Measurements from ENCODE around the gene RNASE7.
"Not testable (repeated sequence)": the region's sequence is repeated elsewhere in the genome, so short reads cannot be mapped to it uniquely, and the experiment has no call there.

Gene RNASE7, protein sequence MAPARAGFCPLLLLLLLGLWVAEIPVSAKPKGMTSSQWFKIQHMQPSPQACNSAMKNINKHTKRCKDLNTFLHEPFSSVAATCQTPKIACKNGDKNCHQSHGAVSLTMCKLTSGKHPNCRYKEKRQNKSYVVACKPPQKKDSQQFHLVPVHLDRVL

DNA sequence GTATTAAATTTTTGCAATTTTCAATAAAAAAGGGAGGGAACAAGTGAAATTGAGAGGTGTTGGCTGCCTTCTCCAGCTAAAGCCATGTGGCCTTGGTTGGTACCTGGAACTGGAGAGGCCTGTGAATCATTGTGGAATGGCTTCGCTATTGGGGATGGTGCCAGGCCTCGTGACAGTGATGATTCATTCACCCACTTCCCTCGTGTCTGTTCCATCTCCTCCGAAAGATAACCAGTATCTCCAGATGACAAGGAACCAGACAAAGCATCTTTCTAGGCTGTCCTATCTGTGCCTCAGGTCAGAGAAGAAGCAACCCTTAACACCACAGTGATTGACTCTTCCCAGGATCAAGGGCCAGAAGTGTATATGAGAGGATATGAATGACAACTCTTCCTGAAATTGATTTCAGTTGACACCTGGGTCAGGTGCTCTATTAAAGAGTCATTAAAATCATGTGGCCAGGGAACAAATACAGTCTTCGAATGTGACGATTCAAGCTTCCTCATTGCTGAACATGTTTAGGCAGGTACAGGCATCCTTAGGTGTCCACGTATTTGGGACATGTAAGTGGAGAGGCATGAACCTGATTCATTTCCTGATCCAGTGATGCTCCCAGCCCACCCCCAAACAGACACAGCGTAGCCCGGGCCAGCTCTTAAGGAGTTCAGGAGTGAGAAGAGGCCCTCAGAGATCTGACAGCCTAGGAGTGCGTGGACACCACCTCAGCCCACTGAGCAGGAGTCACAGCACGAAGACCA is at the start of gene RNASE7:
Gene RNASE7 (plus strand): TSS at position 687 of the 758 bp plus-strand sequence. CDS start 631 bp downstream, outside the sequence.
- no peak for DNase-seq

DNA sequence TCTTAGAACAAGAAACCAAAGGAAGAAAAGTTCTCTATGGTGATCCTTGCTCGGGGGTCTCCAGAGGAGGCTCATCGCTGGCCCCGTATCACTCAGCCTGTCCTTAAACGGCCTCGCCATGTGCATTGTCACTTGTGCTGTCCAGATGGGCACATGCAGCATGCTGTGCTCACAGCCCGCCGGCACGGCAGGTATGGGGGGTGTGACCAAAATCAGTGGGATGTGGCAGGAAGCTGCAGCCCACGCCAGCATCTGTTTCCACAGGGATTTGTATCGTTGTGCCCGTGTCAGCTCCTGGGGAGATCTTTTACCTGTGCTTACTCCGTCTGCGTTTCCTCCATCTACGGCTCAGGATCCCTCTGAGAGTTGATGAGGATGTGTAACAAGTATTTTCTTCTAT is 45.6 kb upstream of the RNASE7 start:
- no peak for DNase-seq

DNA sequence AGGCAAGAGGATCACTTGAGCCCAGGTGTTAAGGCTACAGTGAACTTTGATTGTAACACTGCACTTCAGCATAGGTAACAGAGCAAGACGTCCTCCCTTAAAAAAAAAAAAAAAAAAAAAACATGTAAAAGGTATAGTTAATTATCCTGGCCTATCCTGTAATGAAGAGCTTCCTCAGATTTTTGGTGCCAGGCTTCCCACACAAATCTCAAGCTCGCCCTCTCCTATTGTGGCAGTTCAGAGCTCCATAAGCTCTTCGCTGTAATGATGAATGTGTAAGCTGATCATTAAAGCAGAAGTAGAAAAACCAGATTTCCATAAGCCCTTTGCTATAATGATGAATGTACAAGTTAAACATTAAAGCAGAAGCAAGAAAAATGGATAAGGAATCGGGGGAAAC is 45.0 kb upstream of the RNASE7 start:
- DNase-seq, result no peak

DNA sequence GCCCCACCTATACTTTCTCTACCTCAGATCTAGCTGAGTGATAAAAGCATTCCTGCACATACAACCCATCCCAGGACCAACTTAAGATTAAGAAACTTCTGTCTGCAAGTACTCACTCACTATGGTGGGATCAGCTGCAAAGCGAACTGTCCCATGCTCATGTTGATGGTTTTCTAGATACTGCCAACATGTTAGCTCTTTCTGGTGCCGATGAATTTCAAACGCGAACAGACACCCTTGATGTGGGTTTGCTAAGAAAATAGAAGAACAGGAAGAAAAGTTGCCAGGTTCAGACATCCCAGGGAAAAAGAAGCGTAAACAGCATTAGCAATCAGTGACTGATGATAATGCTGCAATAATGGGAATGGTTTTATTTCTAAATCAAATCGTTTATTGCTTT is 44.6 kb upstream of the RNASE7 start:
- DNase-seq, result no peak

DNA sequence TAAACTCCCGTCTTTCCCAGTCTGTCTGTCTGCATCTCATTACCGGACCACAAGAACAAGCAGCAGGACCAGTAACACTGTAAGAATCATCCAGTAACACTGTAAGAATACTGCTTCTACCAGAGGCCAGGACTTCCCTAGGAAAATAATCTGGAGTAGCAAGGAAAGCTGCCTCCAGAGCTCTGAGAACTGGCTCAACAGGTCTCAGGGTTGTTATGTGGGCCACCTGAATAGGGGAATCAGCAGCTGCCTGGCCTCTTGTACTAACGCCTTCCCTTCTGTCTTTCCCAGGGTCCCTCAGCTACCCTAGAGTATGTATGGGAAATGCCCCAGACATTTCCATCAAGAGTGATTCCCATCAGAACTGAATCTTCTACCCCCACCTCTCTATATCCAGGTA is 44.0 kb upstream of the RNASE7 start:
- DNase-seq, result no peak

DNA sequence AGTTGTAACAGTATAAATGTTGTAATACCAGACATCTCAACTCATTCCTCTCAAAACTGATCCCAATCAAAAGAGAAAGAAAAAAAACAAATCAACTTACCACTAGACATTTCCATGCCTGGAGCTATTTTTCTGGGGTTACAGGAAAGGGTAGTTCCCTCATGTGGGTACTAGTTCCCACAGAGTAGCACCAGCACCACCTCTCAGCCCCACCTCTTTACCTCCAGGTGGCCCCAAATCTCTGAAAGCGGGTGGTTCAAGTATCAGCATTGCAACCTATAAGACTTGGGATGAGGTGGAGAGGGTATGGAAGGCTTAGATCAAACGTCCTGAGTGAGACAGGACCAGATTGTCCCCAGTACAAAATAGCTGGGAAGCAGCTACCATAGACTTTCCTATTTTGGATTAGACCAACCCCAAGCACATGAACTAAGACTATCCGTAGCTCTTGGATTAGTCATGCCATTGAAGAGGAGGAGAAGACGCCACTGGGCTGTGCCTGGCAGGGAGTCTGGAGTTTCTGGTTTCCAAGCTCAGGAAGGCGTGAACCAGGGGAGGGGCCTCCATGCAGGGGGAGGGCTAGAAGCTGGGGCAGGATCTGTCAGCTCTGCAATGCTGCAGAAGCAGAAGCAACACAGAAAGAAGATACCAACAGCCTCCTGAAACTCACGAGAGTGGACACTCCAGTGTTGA is 43.3 kb upstream of the RNASE7 start, which contains the start of gene SLC39A2:
Gene SLC39A2 (plus strand): TSS at position 620 of the 693 bp plus-strand sequence. CDS start 154 bp downstream, outside the sequence.
- DNase-seq, result no peak

DNA sequence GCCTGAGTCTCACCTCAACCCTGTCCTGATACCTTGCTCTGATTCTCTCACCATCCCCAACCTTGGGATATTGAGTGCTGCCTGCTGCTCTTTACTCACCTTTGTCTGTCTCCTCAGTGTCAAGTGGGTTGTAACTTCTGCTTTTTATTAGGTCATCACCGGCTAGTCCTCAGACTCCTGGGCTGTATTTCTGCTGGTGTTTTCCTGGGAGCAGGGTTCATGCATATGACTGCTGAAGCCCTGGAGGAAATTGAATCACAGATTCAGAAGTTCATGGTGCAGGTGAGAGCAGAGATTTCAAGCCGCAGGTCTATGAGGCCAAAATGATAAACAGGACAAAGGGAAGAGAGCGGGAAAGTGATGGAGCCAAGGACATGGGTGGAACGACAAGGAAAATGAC is 42.6 kb upstream of the RNASE7 start:
- DNase-seq, result no peak

DNA sequence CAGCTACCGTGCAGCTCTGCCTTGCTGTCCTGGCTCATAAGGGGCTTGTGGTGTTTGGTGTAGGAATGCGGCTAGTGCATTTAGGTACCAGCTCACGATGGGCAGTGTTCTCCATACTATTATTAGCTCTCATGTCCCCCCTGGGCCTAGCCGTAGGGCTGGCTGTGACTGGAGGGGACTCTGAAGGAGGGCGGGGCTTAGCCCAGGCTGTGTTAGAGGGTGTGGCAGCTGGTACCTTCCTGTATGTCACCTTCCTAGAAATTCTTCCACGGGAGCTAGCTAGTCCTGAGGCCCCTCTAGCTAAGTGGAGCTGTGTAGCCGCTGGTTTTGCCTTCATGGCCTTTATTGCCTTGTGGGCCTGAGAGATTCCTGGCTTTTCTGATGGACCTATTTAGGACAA is 40.9 kb upstream of the RNASE7 start:
- DNase-seq, result no peak

DNA sequence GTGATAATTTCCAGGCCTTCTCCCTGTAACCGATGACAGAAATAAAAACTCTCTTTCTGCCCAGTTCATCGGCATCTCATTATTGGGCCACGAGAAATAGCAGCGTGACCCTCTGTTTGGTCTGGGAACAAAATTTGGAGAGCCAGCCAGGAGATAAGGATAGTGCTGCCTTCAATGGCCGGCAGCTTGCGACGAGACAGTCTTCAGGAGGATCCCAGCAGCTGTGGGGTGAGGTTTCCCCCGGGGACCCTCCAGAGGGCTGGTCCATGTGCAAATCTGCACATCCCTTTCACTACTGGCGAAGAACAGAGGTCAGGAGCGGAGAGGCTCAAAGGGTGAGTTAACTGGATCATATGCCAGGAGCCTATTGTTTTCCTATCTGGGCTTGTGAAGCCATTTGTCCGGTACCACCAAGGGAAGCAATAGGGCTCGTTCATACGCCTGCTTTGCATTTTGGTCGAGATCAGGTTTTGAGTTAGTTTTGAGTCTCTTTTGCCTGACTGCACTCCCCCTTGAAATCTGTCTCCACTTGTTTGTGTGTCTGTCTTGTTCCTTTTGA is 38.3 kb upstream of the RNASE7 start:
- DNase-seq, result no peak

DNA sequence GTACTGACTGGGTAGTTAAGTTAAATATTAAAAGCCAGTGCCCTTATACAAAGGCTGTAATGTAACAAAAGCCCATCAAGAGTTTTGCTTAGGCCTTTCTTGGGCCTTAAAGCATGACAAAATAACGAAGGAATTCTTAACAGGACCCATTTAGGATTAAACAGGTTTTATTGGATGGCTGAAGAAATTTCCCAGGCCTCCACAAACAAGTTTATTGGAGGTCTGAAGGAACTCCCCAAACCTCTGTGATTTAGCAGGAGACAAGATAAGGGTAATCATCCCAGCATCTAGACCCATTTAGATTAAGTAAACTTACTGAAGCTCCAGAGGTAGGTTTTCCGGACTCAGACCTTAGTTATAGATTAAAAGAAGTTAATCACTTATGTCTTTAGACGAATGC is 32.4 kb upstream of the RNASE7 start:
- DNase-seq, result not testable (repeated sequence)

DNA sequence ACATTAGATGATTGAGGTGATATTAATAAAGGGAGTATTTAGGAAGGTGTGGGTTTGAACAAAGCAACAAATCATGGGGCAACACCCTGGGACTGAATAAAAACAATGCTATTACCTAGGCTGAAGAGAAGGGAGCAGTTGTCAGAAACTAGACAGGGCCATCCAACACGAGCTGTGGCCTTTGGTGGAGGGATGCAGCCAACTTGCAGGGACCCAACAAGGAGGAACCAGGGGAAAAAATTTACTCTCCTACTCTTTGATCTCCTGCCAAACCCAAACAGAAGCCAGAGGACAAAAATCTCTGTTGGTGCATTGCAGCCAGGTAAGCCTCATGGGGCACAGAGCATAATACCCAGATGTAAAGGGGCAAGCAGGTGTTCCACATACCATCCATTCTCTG is 31.0 kb upstream of the RNASE7 start:
- DNase-seq, result no peak

DNA sequence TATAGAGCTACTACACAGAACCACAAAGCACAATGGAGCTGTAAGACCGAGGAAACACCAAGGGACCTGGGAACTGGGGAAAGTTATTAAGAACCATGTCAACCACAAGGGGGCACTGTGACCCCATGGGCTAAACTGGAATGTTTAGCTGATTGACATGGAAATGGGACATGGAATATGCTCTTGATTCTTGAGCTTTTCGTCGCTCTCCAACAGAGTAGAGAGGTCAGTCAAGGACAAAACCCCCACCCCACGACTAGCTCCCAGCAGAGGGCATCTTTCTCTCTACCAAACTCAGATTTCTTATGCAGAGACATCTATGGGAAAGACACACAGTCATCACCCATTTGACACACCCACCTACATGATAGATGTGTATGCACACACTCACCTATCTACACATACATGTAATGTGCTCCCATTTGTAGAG is 27.4 kb upstream of the RNASE7 start:
- DNase-seq, result peak; percentile 83

DNA sequence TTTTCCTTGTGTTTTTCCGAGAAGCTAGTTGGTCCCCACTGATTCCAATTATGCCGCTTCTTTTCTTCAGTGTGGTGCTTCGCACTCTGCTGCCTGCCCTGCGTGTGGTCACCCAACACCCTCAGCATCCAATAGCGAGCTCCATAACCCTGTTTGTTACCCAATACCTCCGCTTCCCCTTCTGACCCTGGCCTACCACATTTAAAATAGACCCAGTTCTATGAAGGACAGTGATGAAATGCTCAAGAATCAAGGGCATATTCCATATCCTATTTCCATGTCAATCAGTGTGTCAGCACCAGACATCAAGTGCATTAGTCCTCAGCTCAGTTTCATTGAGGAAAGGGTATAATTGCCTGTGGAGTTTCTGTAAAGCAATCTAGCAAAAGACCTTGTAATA is 26.9 kb upstream of the RNASE7 start:
- DNase-seq, result no peak

DNA sequence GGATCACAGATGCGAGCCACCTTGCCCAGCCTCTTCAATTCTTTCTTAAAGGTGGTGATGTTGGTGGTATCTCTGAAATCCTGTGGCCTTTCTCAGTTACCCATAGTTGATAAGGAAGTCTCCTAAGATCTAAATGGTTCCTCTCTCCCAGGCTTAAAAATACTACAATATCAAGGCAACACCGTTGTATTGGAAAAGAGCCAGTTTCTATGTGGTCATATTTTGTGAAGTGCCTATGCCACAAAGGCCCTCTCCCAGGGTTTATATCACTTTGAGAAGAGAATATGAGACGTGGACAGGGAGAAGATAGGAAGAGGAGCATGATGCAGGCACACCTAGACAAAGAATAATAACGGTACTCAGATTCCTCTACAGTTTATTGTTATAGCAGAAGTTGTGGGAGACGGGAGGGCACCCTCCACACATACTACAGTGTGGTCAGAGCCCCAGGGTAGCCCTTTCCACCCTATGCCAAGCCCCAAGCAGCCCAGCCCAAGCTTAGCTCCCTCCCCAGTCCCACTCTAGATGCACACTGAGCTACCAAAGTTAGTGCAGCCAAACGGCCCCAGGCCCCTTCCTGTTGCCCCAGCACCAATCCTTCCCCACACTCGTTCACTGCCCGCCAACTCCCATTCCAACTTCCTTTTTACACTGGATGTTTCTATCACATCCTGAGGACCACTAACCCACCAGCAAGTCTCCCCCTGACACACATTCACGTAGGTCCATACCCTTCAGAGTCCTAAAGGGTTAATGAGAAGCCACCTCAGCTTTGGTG is 25.6 kb upstream of the RNASE7 start:
- no peak for DNase-seq

DNA sequence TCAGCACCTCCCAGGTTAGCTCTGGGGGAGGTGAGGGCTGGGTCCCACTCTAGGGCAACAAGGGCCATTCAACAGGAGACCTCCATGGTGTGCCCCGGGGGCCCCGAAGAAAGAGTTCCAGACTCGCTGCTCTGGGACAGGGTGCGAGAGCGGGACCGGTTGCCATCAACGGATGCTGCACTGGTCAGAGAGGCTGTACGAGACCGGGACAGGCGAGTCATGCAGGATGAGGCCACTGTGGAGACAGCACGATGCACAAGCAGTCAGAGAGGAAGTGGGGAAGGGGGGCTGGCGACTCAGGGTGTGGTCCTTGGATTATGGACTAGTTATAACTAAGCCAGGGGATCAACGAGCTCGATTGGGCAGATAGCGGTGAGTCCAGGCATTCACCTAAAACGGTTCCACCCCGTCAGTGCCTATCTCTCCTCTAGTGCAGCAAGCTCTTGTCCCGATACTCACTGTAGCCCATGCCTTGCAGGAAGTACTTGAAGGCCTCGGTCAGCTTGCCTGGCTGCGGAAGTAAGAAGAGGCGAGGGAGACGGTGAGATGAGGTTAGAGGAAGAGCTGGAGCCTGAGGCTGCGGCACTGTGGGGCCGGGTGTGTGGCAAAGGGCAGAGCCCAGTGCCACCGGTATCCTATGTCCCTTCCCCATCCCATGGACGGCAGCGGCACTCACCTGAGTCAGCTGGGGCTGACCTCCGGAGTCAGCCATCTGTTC is 24.5 kb upstream of the RNASE7 start:
- no peak for DNase-seq

DNA sequence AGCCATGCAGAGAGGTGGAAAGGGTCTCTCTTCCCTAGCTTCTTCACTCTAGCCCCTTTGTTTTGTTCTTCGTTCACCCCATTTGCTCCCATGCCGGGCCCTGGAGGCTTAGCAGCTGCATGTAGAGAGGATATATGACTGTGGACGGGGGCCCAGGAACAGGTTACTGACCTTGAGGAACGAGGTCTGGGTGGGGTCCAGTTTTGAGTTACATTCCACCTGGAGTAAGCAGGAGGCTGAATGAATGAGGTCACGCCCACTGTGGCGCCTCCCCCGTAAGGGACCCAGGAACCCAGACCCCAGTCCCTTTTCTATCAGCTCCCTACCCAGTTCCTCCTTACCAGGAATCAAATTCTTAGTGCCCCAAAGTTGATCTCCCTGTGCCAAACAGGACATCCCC is 23.9 kb upstream of the RNASE7 start:
- DNase-seq, result no peak

DNA sequence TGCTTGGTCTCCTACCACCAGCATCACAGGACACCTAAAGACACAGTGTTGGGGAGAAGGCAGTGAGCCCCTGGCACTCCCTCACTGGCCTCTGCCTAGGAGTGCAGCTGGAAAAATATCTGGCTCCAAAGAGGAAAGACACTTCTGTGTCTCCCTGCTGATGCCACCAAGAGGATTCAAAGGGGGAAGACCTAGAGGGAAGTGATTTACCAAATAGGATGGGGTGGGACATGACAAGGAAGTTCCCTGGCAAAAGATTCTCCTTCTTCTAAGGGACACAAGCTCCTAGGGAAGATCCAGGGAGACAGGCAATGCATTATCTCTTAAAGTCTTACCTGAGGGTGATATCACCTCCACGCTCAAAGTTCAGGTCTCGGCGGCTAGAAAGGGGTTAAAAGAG is 23.4 kb upstream of the RNASE7 start:
- DNase-seq, result no peak

DNA sequence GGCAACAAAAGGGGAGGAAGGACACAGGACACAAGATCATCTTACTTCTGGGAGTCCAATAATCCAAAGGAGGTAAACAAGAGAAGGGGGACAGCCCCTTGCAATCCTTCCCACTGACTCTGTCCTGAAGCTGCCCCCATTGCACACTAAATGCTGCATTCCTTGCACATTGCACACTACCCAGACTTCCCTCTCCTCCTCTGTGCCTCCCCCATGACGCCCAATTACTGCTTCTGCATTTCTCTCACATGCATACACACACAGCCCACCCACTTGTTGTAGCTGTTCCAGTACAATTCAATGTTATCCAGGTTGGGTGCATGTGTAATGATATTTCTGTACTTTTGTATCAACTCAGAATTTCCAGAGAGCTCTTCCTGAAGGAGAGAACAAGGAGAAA is 22.8 kb upstream of the RNASE7 start:
- DNase-seq, result no peak

DNA sequence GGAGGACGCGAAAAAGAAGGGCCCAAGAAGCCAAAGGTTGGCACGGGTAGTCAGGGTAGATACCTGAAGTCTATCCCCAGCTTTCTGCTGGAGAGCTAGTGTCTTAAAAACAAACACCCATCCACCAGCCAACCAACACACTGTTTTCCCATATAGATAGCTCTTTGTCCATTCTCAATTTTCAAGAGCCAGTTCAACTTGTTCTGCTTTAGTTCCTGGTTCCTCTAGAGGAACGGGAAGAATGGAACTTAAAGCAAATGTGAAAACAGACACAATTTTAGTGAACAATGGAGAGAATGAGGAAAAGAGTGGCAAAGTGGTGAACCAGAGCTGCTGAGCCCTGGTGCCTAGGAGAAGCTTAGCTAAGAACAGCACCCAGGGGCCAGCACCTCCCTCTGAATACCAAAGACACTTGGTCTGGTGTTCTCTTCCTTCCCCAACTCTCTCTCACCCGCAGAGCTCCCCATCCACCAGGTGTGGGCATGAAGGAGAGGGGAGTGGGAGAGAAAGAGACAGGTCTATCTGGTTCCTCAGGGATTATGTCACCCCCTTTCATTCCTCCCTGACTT is 21.1 kb upstream of the RNASE7 start:
- no peak for DNase-seq

DNA sequence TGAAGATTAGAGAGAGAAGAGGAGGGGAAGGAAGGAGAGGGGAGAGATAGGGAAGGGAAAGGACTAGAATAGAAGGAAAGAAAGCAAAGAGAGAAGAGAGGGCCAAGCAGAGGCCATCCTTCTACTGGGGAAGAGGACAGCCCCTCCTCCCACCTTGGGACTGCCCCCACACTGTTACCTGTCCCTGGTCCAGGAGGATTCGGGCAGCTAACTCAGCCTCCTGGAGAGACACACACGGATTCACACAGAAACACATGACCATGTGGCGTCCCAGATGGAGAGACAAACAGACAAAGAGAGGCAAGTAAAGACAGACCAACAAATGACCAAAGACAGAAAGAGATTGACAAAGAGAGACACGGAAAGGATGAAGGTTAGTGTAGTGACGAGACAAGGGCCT is 19.5 kb upstream of the RNASE7 start:
- no peak for DNase-seq

DNA sequence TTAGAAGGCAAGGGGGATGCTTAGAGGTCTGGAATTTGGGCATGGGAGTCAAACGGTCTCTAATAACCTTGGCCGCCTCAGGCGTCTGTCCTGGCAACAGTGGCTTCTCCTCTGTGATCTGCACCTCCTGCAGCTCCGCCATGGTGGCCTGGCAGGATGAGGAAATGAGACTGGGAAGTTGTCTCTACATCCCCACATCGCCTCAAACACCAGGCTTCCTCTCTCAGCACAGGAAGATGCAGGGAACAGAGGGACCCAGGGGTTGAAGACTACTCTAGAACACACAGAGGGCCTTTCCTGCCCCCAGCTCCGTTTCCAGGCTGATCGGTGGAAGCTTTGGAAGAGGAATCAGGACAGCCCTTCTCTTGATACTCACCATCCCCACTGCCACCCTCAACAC is 19.0 kb upstream of the RNASE7 start:
- DNase-seq, result no peak
